Fibroblast of mammary gland (primary cell): ENCODE results near the gene ZNF180.

Experiments
- DNase-seq: peaks from one replicate; pipeline ENCODE4 v3.0.0-alpha.2; 2010; ENCODE audit warnings: low read depth
- H3K4me3 ChIP-seq: 2 replicates; pipeline ENCODE4 v1.5.1; 2011; ENCODE audit warnings: low read depth, mild to moderate bottlenecking, low read length, moderate library complexity; ENCODE audit not compliant: control insufficient read depth
- TF ChIP-seq, protein P1 (sequence below): conservative IDR thresholded peaks from 2 replicates; pipeline ENCODE4 v1.5.1; 2011; ENCODE audit warnings: low read depth, low read length, inconsistent platforms; ENCODE audit not compliant: control insufficient read depth, insufficient read depth

The ZNF180 gene

DNA sequence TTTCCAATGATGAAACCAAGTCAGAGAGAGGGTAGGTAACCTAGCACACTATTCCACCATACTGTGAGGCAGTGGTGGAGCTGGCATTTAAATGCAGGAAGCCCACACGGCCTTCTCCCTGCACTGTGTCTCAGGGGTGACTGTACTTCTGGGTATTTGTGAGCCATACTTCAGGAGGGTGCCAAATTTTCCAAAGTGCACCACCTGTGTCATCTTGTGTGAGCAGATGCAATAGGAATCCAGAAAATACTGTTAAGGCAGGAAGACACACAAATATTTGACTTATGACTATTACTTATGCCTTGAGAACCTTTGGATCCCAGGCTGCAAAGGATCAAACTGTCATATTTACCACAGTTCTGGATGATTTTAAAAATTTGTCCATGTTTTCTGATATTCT lies 69.4 kb downstream of the ZNF180 start:
- DNase-seq = no peak
- H3K4me3 ChIP-seq = no peak overlapping the region

More for the DNA sequence above, 69.4 kb downstream of the ZNF180 start:
- TF ChIP-seq, protein P1, sequence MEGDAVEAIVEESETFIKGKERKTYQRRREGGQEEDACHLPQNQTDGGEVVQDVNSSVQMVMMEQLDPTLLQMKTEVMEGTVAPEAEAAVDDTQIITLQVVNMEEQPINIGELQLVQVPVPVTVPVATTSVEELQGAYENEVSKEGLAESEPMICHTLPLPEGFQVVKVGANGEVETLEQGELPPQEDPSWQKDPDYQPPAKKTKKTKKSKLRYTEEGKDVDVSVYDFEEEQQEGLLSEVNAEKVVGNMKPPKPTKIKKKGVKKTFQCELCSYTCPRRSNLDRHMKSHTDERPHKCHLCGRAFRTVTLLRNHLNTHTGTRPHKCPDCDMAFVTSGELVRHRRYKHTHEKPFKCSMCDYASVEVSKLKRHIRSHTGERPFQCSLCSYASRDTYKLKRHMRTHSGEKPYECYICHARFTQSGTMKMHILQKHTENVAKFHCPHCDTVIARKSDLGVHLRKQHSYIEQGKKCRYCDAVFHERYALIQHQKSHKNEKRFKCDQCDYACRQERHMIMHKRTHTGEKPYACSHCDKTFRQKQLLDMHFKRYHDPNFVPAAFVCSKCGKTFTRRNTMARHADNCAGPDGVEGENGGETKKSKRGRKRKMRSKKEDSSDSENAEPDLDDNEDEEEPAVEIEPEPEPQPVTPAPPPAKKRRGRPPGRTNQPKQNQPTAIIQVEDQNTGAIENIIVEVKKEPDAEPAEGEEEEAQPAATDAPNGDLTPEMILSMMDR = no peak
